GM18870 (cell line): ENCODE measurements around the gene PFKFB3.

Experiments
- ATAC-seq: cut with Tn5 transposase; IDR thresholded peaks from one replicate; pipeline ENCODE4 v1.9.1; 2021; ENCODE audit warnings: moderate library complexity; ENCODE audit not compliant: unreplicated experiment

Gene PFKFB3

DNA sequence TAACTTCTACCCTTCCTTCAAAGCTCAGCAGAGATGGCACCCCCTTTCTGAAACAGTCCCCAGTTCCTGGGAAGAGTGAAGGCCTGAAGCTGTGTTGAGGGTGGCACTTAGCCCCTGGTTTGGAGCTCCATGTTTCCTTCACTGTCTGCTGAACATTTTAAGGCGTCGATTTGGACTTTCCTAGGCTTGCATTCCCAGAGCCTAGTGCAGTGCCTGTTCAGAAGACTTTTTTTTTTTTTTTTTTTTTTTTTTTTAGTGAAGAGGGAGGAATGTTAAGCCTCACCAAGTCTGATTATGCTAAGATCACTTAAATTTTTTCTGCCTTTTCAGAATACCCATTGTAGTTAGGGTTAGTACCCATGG is 97.0 kb downstream of the PFKFB3 start:
- ATAC-seq: no peak

DNA sequence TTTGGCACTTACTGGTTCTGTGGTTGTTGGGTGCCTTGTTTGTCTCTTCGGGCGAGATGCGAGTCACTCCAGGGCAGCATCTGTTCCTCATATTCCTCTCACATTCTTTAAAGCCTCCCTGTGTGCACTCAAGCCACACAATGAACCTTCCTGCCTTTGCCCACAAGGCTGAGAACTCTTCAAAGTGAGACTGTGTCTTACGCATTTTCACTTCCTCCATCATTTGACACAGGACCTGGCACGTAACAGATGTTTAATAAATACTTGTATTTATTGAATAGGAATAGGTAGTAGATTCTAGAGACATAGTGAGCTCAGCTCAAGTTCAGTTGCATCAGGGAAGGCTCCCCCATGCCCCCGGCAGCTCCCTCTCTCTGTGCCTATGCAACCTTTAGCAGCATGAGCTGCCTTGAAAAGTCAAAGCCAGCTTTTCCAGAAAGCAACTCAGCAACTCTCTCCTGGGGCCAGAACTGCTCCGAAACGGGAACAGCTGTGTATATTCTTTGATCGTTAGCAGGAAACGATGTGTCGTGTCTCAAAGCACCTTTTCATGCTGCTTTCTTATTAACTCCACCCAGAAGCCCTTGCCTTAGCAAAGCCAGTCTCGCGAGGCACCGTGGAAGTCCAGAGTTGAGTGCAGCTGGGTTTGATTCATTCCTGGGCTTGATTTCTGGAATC is 97.5 kb downstream of the PFKFB3 start:
- peak; percentile 93 for ATAC-seq

DNA sequence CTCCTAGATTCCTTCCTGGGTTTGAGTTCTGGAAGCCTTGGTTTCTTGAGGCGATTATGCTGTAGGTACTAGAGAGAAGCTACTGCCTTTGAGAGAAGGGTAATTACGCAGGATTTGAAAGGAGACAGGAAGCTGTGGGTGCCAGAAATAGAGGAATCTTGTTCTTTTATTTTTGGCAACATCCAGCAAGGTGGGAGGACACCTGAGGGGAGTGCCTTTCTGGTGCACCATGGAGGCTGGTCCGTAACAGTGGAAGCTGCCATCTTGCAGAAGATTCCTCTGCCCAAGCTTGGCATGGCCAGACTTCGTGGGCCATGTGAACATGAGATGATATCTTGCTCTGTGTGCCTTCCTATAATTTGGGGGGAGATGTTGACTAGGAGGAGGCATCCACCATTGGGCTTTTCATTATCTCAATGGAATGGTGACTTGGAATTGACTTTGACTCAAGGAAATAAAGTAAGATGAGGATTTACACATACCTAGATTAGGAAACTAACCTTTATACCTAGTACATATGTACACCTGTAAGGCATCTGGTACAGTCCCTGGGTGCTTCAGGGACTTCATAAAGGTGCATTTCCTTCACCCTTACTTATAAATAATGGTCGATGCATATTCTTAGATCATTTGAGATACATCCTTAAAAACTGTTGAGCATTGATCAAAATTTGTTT is 98.2 kb downstream of the PFKFB3 start:
- ATAC-seq: no peak

DNA sequence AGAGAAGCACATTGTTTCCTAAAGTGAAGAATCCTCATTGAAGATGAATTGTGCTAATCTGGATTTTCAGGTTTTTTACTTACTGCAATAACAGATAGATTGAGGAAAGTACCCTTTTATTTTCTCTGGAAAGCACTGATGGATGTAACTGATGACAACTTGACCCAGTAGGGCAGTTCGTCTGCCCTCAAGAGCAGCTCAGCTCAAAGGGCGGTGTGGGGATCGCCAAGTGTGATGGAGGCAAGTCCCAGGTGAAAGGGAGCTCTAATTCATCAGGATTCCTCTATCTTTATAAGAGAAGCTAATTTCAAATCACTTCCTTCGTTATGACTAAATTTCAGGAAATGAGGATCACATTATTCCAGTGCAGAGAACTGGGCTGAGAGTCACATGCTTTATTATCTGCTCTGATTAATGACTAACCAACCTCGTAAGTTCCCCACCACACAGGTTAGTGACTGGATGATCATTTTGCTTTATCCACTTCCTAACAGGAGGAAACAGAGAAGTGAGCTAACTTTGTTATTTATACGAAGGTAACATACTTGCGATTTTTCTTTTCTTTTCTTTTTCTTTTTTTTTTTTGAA is 98.8 kb downstream of the PFKFB3 start:
- ATAC-seq: no peak
